Endothelial cell of umbilical vein (primary cell): ENCODE results near the gene PRR18. TPM values are rescaled to one million over a fixed set of nuclear protein-coding genes. Genes with fewer than 3 reads are reported as not detected.

Experiments
- BruUV-seq: library from RNA; stranded (reverse); fragments of 400-500 nt; replicated peaks from 2 replicates; lab custom pipeline; 2021; lab: Mats Ljungman, UMichigan
- CTCF ChIA-PET: fragments of 300-600, 350-600 bp; sonication (Branson Sonifier 250); formaldehyde crosslinking; loops from one replicate; lab custom pipeline; 2021; ENCODE audit warnings: antibody characterized with exemption, inconsistent platforms; lab: Charles Lee
- POLR2A ChIA-PET: fragments of 300-600, 350-600 bp; sonication (Branson Sonifier 250); formaldehyde crosslinking; loops from one replicate; lab custom pipeline; 2021; ENCODE audit warnings: antibody characterized with exemption, inconsistent platforms; lab: Charles Lee
- DNase-seq: peaks from one replicate; pipeline ENCODE4 v3.0.0-alpha.2; 2011; ENCODE audit warnings: low read depth, low spot score
- FAIRE-seq: peaks from 2 replicates; lab custom pipeline; 2011; peaks lifted over from hg19 to GRCh38; lab: Jason Lieb, UNC
- H2AFZ ChIP-seq: 2 replicates; pipeline ENCODE4 v1.6.0; 2012; ENCODE audit warnings: low read depth, low read length, control low read depth, inconsistent platforms
- H3K27ac ChIP-seq: 2 replicates; pipeline ENCODE4 v1.5.1; 2011; ENCODE audit warnings: low read depth, mild to moderate bottlenecking, control low read depth, low read length, moderate library complexity; ENCODE audit not compliant: insufficient read depth
- H3K27me3 ChIP-seq, 2 experiments: 2 replicates each; pipeline versions ENCODE4 v1.6.0 to v1.6.1; 2011; ENCODE audit warnings: low read length in 2 of 2, mixed read lengths in 1 of 2; ENCODE audit not compliant: control insufficient read depth in 2 of 2, insufficient read depth in 2 of 2
- H3K36me3 ChIP-seq, 2 experiments: 2 replicates in 1 of 2; 3 replicates in 1 of 2; pipeline ENCODE4 v1.5.1; 2011; ENCODE audit warnings: low read length in 2 of 2, mild to moderate bottlenecking in 1 of 2, moderate library complexity in 1 of 2; ENCODE audit not compliant: control insufficient read depth in 2 of 2, insufficient read depth in 2 of 2; ENCODE audit errors: extremely low read depth in 1 of 2
- H3K4me1 ChIP-seq: 3 replicates; pipeline ENCODE4 v1.5.1; 2011; ENCODE audit warnings: mild to moderate bottlenecking, low read length; ENCODE audit not compliant: control insufficient read depth, insufficient read depth; ENCODE audit errors: extremely low read depth
- H3K4me2 ChIP-seq: 2 replicates; pipeline ENCODE4 v1.6.1; 2011; ENCODE audit warnings: low read length, control low read depth, mixed read lengths; ENCODE audit not compliant: insufficient read depth
- H3K4me3 ChIP-seq, 3 experiments: fragments of 200-600 bp in 1 of 3; sonication (generic), shearing (Covaris generic) in 1 of 3; replicated peaks in 1 of 3; 2 replicates each; pipeline ENCODE4 v1.5.1; 2011 to 2016; ENCODE audit warnings: control low read depth in 3 of 3, low read length in 3 of 3, mild to moderate bottlenecking in 2 of 3, inconsistent platforms in 1 of 3, low read depth in 1 of 3, moderate library complexity in 1 of 3; ENCODE audit not compliant: insufficient read depth in 1 of 3
- H3K79me2 ChIP-seq: 2 replicates; pipeline ENCODE4 v1.6.0; 2012; ENCODE audit warnings: low read length, inconsistent platforms; ENCODE audit not compliant: control insufficient read depth, insufficient read depth
- H3K9ac ChIP-seq: replicated peaks from 2 replicates; pipeline ENCODE3; 2011; ENCODE audit warnings: low read length, control low read depth; ENCODE audit not compliant: insufficient read depth; ENCODE audit errors: extremely low read depth
- H3K9me1 ChIP-seq: replicated peaks from 3 replicates; pipeline ENCODE4 v1.6.0; 2011; ENCODE audit warnings: mild to moderate bottlenecking, low read length; ENCODE audit not compliant: control insufficient read depth, insufficient read depth; ENCODE audit errors: extremely low read depth
- H3K9me3 ChIP-seq: replicated peaks from 2 replicates; pipeline ENCODE4 v1.5.1; 2012; ENCODE audit warnings: low read length, inconsistent platforms; ENCODE audit not compliant: control insufficient read depth, insufficient read depth
- H4K20me1 ChIP-seq: replicated peaks from 2 replicates; pipeline ENCODE3; 2011; ENCODE audit warnings: mild to moderate bottlenecking, low read length; ENCODE audit not compliant: control insufficient read depth, insufficient read depth; ENCODE audit errors: extremely low read depth
- EZH2 ChIP-seq: IDR thresholded peaks from 2 replicates; pipeline ENCODE4 v1.6.1; 2012; ENCODE audit warnings: borderline replicate concordance, low read depth, mild to moderate bottlenecking, moderate library complexity, low read length, inconsistent platforms; ENCODE audit not compliant: severe bottlenecking
- FOS ChIP-seq: IDR thresholded peaks from 2 replicates; pipeline ENCODE4 v1.6.1; 2011; ENCODE audit warnings: mild to moderate bottlenecking, low read length, moderate library complexity, borderline replicate concordance; ENCODE audit not compliant: insufficient read depth
- GATA2 ChIP-seq: IDR thresholded peaks from 2 replicates; pipeline ENCODE4 v1.7.0; 2011; ENCODE audit warnings: low read depth, mild to moderate bottlenecking, moderate library complexity, mixed read lengths, low read length; ENCODE audit not compliant: insufficient read length, insufficient read depth
- JUN ChIP-seq: IDR thresholded peaks from 2 replicates; pipeline ENCODE4 v1.6.1; 2011; ENCODE audit warnings: borderline replicate concordance, low read depth; ENCODE audit not compliant: insufficient read length, insufficient read depth
- MYC ChIP-seq: IDR thresholded peaks from one replicate; pipeline ENCODE4 v1.6.1; 2011; ENCODE audit warnings: mild to moderate bottlenecking, low read depth, low read length
- POLR2A ChIP-seq: IDR thresholded peaks from 2 replicates; pipeline ENCODE4 v1.6.1; 2012; ENCODE audit warnings: low read depth, mild to moderate bottlenecking, control low read depth, low read length
- POLR2AphosphoS5 ChIP-seq: IDR thresholded peaks from 2 replicates; pipeline ENCODE4 v1.6.1; 2012; ENCODE audit warnings: low read depth, mild to moderate bottlenecking, control low read depth, low read length, moderate library complexity; ENCODE audit not compliant: insufficient read depth
- dilution Hi-C: fragments of 300-500 bp; cut with MboI; formaldehyde crosslinking; loops from one replicate; pipeline ENCODE4 v1.15.0; 2019; ENCODE audit warnings: low sequenced_read_pairs; ENCODE audit not compliant: extremely low pct_ligation_motif_present
- intact Hi-C: fragments of 100-400 bp; cut with micrococcal nuclease; formaldehyde crosslinking; loops from one replicate; pipeline ENCODE4 v1.10.0; 2022
- polyA plus RNA-seq, 4 experiments: library from polyadenylated mRNA; depleted of rRNA in 3 of 4; stranded (reverse) in 3 of 4; unstranded in 1 of 4; fragments of >200 nt; gene quantifications; 2 replicates each; pipeline versions ENCODE4 v1.2.1 to v1.2.3, GENCODE V29; 2011 to 2012; ENCODE audit warnings: missing spikeins in 1 of 4
- total RNA-seq: library from RNA; stranded (reverse); gene quantifications from 2 replicates; pipeline ENCODE4 v1.2.3, GENCODE V29; 2021
- TF ChIP-seq, protein P1 (sequence below), 2 donors: IDR thresholded peaks; 1 replicate in 1 of 2; 2 replicates in 1 of 2; pipeline ENCODE4 v1.5.1; 2011; ENCODE audit warnings: low read length in 2 of 2, mild to moderate bottlenecking in 2 of 2, moderate library complexity in 2 of 2, control low read depth in 1 of 2, inconsistent platforms in 1 of 2, low read depth in 1 of 2; ENCODE audit not compliant: insufficient read depth in 1 of 2; ENCODE audit errors: extremely low read depth in 1 of 2
- TF ChIP-seq, protein P2 (sequence below): IDR thresholded peaks from 2 replicates; pipeline ENCODE4 v1.6.1; 2011; ENCODE audit not compliant: insufficient read depth, insufficient read length

The PRR18 gene
- total and polyA plus RNA-seq, 2 donors (not counting 3 experiments of a cell fraction or from before 2014, with no cell fraction given) = not detected

DNA sequence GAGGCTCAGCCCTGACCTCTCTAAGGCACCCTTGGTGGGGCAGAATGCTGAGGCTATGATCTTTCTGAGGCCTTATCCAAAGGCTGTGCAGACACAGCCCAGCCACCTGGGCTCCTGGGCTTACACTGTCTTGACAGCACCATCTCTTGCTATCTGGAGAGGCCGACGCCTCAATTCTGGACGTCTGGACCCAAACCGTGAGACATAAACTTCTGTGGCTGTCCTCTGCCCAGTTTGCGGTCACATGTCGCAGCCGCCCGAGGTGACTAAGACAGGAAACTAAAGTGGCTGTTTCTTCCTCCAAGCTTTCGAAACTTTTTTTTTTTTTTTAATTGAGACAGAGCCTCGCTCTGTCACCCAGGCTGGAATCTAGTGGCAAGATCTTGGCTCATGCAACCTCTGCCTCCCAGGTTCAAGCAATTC lies 49.3 kb downstream of the PRR18 start:
- no peak for FAIRE-seq
- no peak overlapping the region for H3K4me3 ChIP-seq
- no peaks in the 10 kb centered on the region for H3K9me3 ChIP-seq
- H3K9me1 ChIP-seq = no peaks in the 10 kb centered on the region
- ChIA-PET POLR2A (no interaction called here), CTCF (no interaction called here)
- H3K27me3 ChIP-seq = peaks cover 11 to 21% of the 10 kb centered on the region in 2 experiments
- TF ChIP-seq, protein P1, sequence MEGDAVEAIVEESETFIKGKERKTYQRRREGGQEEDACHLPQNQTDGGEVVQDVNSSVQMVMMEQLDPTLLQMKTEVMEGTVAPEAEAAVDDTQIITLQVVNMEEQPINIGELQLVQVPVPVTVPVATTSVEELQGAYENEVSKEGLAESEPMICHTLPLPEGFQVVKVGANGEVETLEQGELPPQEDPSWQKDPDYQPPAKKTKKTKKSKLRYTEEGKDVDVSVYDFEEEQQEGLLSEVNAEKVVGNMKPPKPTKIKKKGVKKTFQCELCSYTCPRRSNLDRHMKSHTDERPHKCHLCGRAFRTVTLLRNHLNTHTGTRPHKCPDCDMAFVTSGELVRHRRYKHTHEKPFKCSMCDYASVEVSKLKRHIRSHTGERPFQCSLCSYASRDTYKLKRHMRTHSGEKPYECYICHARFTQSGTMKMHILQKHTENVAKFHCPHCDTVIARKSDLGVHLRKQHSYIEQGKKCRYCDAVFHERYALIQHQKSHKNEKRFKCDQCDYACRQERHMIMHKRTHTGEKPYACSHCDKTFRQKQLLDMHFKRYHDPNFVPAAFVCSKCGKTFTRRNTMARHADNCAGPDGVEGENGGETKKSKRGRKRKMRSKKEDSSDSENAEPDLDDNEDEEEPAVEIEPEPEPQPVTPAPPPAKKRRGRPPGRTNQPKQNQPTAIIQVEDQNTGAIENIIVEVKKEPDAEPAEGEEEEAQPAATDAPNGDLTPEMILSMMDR (IDR thresholded peaks at IDR 0.05; ENCODE audit: extremely low read depth in 1 of 2, insufficient read depth in 1 of 2, low read depth in 1 of 2, low read length in 2 of 2) = no peak
- TF ChIP-seq EZH2 (no peak), POLR2AphosphoS5 (no peak), MYC (no peak), GATA2 (no peak), JUN (no peak), POLR2A (no peak), FOS (no peak)
- TF ChIP-seq, protein P2, sequence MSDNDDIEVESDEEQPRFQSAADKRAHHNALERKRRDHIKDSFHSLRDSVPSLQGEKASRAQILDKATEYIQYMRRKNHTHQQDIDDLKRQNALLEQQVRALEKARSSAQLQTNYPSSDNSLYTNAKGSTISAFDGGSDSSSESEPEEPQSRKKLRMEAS = no peak
- H3K9ac ChIP-seq = no peak overlapping the region
- H3K79me2 ChIP-seq = no peaks in the 10 kb centered on the region
- H2AFZ ChIP-seq = no peak overlapping the region
- intact Hi-C loops (no loop called here), dilution Hi-C loops (no loop called here)
- H3K27ac ChIP-seq = no peak overlapping the region
- no peak for DNase-seq
- H3K36me3 ChIP-seq = no peaks in the 10 kb centered on the region
- no peaks in the 10 kb centered on the region for H4K20me1 ChIP-seq
- H3K4me1 ChIP-seq = no peaks in the 10 kb centered on the region
- BruUV-seq = no TSS peak
- H3K4me2 ChIP-seq = no peak overlapping the region
